Ovary (tissue), 3 donors: ENCODE results near the gene GALNT13.

Source experiments
- CTCF ChIP-seq, 3 donors: fragments of 450-650 bp in 2 of 3; fragments of 200-600 bp in 1 of 3; IDR thresholded peaks; one replicate each; pipeline versions ENCODE4 v1.5.1 to v1.8.0; 2016 to 2022; ENCODE audit warnings: antibody characterized with exemption in 3 of 3, mild to moderate bottlenecking in 1 of 3
- POLR2A ChIP-seq: fragments of 450-650 bp; IDR thresholded peaks from one replicate; pipeline ENCODE4 v1.6.1; 2017; ENCODE audit warnings: antibody characterized with exemption, mild to moderate bottlenecking, moderate library complexity
- donor health status: DM: no; HTN: no; CAD: no.

DNA sequence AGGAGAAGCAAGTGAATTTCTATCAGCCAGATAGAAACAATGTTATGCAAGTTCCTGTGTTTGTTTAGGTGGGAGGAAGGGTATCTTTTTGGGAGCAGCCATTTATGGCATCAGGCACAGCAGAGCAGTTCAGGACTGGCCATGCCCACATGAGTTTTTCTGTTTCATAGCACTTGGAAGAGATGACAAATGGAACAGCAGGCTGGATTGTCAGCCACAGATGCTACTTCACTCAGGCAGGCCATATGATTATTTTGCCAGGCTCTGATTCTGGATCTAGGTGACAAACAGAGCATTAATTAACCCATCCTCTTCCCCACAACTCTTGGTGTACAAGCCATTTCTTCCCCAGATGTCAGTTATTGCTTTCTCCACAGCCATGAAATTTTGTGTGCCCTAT lies 63.8 kb downstream of the GALNT13 start:
- TF ChIP-seq CTCF (IDR thresholded peaks at IDR 0.05) (no peak), POLR2A (no peak)
